Transverse colon (tissue), 3 donors: ENCODE data around the gene FBRS.

Experiments used
- POLR2A ChIP-seq: fragments of 450-650 bp; IDR thresholded peaks from one replicate; pipeline ENCODE4 v1.6.1; 2016; ENCODE audit warnings: antibody characterized with exemption, mild to moderate bottlenecking, moderate library complexity
- TF ChIP-seq, protein P1 (sequence below), 5 experiments: fragments of 200-600 bp in 3 of 5; fragments of 450-650 bp in 2 of 5; sonication (generic) in 3 of 5; IDR thresholded peaks; 1 replicate in 2 of 5; 2 replicates in 3 of 5; pipeline ENCODE4 v1.5.1; 2016 to 2017; ENCODE audit warnings: antibody characterized with exemption in 5 of 5, inconsistent platforms in 3 of 5, mild to moderate bottlenecking in 2 of 5, moderate library complexity in 1 of 5

DNA sequence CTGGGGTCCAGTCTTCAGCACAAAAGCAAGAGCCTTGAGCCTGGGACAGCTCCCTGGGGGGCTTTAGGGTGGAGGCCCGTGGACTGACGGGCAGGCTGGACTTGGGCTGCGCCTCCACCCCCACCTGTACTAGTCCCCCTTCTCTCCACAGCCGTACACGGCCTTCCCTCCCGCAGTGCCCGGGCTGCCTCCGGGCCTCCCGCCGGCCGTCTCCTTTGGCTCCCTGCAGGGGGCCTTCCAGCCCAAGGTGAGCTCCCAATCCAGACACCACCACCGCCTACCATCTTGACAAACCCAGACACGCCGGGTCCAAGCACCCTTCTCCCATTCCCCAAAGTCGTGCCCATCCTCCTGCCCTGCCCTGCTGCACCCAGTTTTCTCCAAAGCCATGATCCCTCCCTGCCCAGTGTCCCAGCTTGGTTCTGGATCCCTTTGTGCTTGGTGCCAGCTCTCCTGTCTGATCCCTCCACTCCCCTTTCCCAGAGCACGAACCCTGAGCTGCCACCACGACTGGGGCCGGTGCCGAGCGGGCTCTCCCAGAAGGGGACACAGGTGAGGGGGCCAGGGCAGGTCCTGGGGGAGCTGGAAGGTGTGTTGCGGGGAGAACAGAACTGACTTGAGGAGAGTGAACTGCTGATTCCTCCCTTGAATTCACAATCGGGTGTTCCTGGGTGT, 7.1 kb downstream of the FBRS start:
- TF ChIP-seq, protein P1, sequence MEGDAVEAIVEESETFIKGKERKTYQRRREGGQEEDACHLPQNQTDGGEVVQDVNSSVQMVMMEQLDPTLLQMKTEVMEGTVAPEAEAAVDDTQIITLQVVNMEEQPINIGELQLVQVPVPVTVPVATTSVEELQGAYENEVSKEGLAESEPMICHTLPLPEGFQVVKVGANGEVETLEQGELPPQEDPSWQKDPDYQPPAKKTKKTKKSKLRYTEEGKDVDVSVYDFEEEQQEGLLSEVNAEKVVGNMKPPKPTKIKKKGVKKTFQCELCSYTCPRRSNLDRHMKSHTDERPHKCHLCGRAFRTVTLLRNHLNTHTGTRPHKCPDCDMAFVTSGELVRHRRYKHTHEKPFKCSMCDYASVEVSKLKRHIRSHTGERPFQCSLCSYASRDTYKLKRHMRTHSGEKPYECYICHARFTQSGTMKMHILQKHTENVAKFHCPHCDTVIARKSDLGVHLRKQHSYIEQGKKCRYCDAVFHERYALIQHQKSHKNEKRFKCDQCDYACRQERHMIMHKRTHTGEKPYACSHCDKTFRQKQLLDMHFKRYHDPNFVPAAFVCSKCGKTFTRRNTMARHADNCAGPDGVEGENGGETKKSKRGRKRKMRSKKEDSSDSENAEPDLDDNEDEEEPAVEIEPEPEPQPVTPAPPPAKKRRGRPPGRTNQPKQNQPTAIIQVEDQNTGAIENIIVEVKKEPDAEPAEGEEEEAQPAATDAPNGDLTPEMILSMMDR (IDR thresholded peaks at IDR 0.05) = no peak
- no peak for TF ChIP-seq POLR2A
